A673 (cell line): Measurements from ENCODE around the gene SLC1A7.

Experiments used
- EZH2 ChIP-seq: fragments of 200-600 bp; sonication (generic); IDR thresholded peaks from 2 replicates; pipeline ENCODE4 v1.6.1; 2017; ENCODE audit warnings: borderline replicate concordance, low read depth, mild to moderate bottlenecking, mixed read lengths, antibody characterized with exemption, low read length; ENCODE audit not compliant: poor library complexity, severe bottlenecking
- TF ChIP-seq, protein P1 (sequence below): fragments of 300-800, 200-600 bp; sonication (generic); conservative IDR thresholded peaks from 2 replicates; pipeline ENCODE4 v1.5.1; 2017; ENCODE audit warnings: low read depth, mild to moderate bottlenecking, antibody characterized with exemption, low read length, moderate library complexity, mixed read lengths

DNA sequence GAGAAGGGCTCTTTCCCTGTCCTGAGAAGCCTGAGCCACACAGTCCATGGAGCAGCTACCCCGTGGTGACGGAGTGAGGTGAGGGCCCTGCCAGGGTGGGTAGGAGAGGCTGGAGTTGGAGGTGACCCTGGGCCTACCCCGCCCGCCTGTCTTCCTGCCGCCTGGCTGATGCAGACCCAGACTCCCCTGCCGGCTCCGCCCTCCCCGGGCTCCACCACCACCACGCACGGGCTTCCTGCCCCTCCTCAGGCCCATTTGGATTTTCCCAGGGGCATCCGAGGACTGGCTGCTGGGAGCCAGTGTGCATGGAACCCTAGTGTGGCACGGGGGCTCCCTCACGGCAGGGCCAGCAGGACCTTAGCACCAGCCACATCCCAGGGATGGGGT lies 47.9 kb downstream of the SLC1A7 start:
- TF ChIP-seq, protein P1, sequence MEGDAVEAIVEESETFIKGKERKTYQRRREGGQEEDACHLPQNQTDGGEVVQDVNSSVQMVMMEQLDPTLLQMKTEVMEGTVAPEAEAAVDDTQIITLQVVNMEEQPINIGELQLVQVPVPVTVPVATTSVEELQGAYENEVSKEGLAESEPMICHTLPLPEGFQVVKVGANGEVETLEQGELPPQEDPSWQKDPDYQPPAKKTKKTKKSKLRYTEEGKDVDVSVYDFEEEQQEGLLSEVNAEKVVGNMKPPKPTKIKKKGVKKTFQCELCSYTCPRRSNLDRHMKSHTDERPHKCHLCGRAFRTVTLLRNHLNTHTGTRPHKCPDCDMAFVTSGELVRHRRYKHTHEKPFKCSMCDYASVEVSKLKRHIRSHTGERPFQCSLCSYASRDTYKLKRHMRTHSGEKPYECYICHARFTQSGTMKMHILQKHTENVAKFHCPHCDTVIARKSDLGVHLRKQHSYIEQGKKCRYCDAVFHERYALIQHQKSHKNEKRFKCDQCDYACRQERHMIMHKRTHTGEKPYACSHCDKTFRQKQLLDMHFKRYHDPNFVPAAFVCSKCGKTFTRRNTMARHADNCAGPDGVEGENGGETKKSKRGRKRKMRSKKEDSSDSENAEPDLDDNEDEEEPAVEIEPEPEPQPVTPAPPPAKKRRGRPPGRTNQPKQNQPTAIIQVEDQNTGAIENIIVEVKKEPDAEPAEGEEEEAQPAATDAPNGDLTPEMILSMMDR, result no peak
- TF ChIP-seq EZH2, result no peak
